ENCODE data around the gene RGS16.
A peak's percentile ranks its signal among the peaks of the same experiment; 100 is the strongest.

RGS16 gene

GRCh38 chr1:182604175-182605164 lies at the start of gene RGS16:
RGS16 (minus strand) TSS chr1:182604389; CDS start chr1:182604259, 130 bp downstream.
- TF ChIP-seq CTCF (IDR thresholded peaks at IDR 0.05; ENCODE audit: control extremely low read depth, extremely low read depth, low read depth, missing control alignments): no peak
- ChIA-PET CTCF (interaction anchor here (0.9 to 41.1 kb wide), 9 partner anchors 8 to 182 kb away, joined by 3 to 1252 read pairs (median 4); partner anchors contain the start of gene NPL), POLR2A (interaction anchor here (0.6 to 2.3 kb wide), 10 partner anchors 8 to 235 kb away, joined by 3 to 20 read pairs (median 4); partner anchors contain the start of gene RNASEL)
- DNase-seq (ENCODE audit: extremely low spot score): peak; percentile 97

- no peak for DNase-seq (ENCODE audit: extremely low spot score)
- POLR2A ChIA-PET: no interaction called here
- TF ChIP-seq CTCF (IDR thresholded peaks at IDR 0.05; ENCODE audit: control extremely low read depth, extremely low read depth, low read depth, missing control alignments): no peak
- CTCF ChIA-PET: interaction anchor here (0.9 to 9.2 kb wide), 5 partner anchors 8 to 55 kb away, joined by 3 to 47 read pairs (median 4); no protein-coding TSS in a partner anchor
These were observed 49.8 kb upstream of the RGS16 start for GRCh38 chr1:182653986-182654385.

- ChIA-PET CTCF (interaction anchor here (1.2 to 9.2 kb wide), 5 partner anchors 9 to 129 kb away, joined by 3 to 47 read pairs (median 10); no protein-coding TSS in a partner anchor), POLR2A (interaction anchor here (0.7 kb wide), 1 partner anchor 130 kb away, joined by 3 read pairs; no protein-coding TSS in a partner anchor)
- DNase-seq (ENCODE audit: extremely low spot score): no peak
- TF ChIP-seq CTCF (IDR thresholded peaks at IDR 0.05; ENCODE audit: control extremely low read depth, extremely low read depth, low read depth, missing control alignments): no peak
These were observed 48.7 kb upstream of the RGS16 start for GRCh38 chr1:182652933-182653332.

GRCh38 chr1:182651339-182651724 lies 47.1 kb upstream of the RGS16 start:
- ChIA-PET CTCF (interaction anchor here (1.0 to 9.2 kb wide), 5 partner anchors 11 to 131 kb away, joined by 3 to 47 read pairs (median 4); no protein-coding TSS in a partner anchor), POLR2A (no interaction called here)
- no peak for DNase-seq (ENCODE audit: extremely low spot score)
- no peak for TF ChIP-seq CTCF (IDR thresholded peaks at IDR 0.05; ENCODE audit: control extremely low read depth, extremely low read depth, low read depth, missing control alignments)

GRCh38 chr1:182650678-182651338 lies 46.6 kb upstream of the RGS16 start:
- POLR2A ChIA-PET: no interaction called here
- CTCF ChIA-PET: interaction anchor here (0.9 to 9.2 kb wide), 5 partner anchors 11 to 132 kb away, joined by 3 to 47 read pairs (median 4); no protein-coding TSS in a partner anchor
- no peak for DNase-seq (ENCODE audit: extremely low spot score)
- TF ChIP-seq CTCF (IDR thresholded peaks at IDR 0.05; ENCODE audit: control extremely low read depth, extremely low read depth, low read depth, missing control alignments): no peak

GRCh38 chr1:182649041-182649440 lies 44.9 kb upstream of the RGS16 start:
- peak; percentile 37 for DNase-seq (ENCODE audit: extremely low spot score)
- ChIA-PET POLR2A (no interaction called here), CTCF (interaction anchor here (1.0 to 9.2 kb wide), 10 partner anchors 10 to 133 kb away, joined by 3 to 47 read pairs (median 4); no protein-coding TSS in a partner anchor)
- no peak for TF ChIP-seq CTCF (IDR thresholded peaks at IDR 0.05; ENCODE audit: control extremely low read depth, extremely low read depth, low read depth, missing control alignments)

All from GM10248 (cell line).